OCI-LY3 (cell line): Measurements from ENCODE around the gene HIBADH.

Experiments
- EZH2phosphoT487 ChIP-seq: fragments of 200-600 bp; shearing (Covaris generic); IDR thresholded peaks from 2 replicates; pipeline ENCODE4 v1.6.1; 2018; ENCODE audit warnings: antibody characterized with exemption, mixed run types, low read depth
- TF ChIP-seq, protein P1 (sequence below): fragments of 200-600, 300-600 bp; sonication (generic); IDR thresholded peaks from 2 replicates; pipeline ENCODE4 v1.5.1; 2014; ENCODE audit warnings: antibody characterized with exemption, low read length, low read depth

DNA sequence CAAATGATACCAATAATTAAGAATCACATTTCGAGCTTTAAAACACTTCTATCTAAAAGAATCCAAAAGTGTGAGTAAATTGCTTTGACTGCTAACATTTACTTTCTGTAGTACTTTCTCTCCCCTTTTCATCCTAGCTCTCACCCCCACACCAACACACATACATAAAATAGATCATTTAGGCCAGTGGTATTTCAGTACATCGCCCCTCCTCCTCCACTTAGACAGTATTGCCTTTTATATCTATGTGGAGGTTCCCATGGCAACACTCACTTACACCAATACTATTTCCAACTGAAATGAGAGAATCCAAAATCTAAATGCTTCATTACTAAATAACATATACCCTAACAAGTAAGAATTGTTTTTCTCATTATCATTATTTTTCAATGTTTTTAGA is 58.9 kb downstream of the HIBADH start:
- TF ChIP-seq, protein P1, sequence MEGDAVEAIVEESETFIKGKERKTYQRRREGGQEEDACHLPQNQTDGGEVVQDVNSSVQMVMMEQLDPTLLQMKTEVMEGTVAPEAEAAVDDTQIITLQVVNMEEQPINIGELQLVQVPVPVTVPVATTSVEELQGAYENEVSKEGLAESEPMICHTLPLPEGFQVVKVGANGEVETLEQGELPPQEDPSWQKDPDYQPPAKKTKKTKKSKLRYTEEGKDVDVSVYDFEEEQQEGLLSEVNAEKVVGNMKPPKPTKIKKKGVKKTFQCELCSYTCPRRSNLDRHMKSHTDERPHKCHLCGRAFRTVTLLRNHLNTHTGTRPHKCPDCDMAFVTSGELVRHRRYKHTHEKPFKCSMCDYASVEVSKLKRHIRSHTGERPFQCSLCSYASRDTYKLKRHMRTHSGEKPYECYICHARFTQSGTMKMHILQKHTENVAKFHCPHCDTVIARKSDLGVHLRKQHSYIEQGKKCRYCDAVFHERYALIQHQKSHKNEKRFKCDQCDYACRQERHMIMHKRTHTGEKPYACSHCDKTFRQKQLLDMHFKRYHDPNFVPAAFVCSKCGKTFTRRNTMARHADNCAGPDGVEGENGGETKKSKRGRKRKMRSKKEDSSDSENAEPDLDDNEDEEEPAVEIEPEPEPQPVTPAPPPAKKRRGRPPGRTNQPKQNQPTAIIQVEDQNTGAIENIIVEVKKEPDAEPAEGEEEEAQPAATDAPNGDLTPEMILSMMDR, result no peak
- no peak for TF ChIP-seq EZH2phosphoT487
